Umbilical cord (tissue), 1 donor: Measurements from ENCODE around the gene NANS. TPM values are rescaled to one million over a fixed set of nuclear protein-coding genes. Genes with fewer than 3 reads are reported as not detected.

Experiments
- total RNA-seq: library from RNA; depleted of rRNA; stranded (reverse); fragments of >200 nt; gene quantifications from one replicate; pipeline ENCODE4 v1.2.3, GENCODE V29; 2014; ENCODE audit warnings: low replicate concordance; ENCODE audit not compliant: insufficient read depth

The NANS gene
- total RNA-seq, 1 donor from 2014 or later = 42.9 TPM

Other genes starting within 250 kb of the NANS start
- 1.2 TPM for gene FOXE1, start 203.5 kb upstream of the NANS start, total RNA-seq
- gene TRMO, start 134.2 kb upstream of the NANS start, total RNA-seq = 37.1 TPM
- 30.3 TPM for gene HEMGN, start 118.6 kb upstream of the NANS start, total RNA-seq
- gene ANP32B, start 73.4 kb upstream of the NANS start, total RNA-seq = 14.2 TPM
- 5.5 TPM for gene TRIM14, start 62.5 kb downstream of the NANS start, total RNA-seq
- 3.9 TPM for gene CORO2A, start 135.9 kb downstream of the NANS start, total RNA-seq
- gene TBC1D2, start 198.9 kb downstream of the NANS start, total RNA-seq = 7.9 TPM